AG10803 (cell line): ENCODE measurements around the gene CHCHD4.
A peak's percentile ranks its signal among the peaks of the same experiment; 100 is the strongest.

ENCODE experiments used
- DNase-seq: peaks from one replicate; pipeline ENCODE4 v3.0.0; 2010; ENCODE audit warnings: low read depth
- H3K4me3 ChIP-seq: 2 replicates; pipeline ENCODE4 v1.5.1; 2011; ENCODE audit warnings: mild to moderate bottlenecking, low read length, control low read depth
- CTCF ChIP-seq: conservative IDR thresholded peaks from 2 replicates; pipeline ENCODE4 v1.5.1; 2011; ENCODE audit warnings: mild to moderate bottlenecking, low read length, control low read depth, inconsistent platforms

The CHCHD4 gene

GRCh38 chr3:14130230-14130629 lies 5.6 kb upstream of the CHCHD4 start:
- DNase-seq, result no peak
- TF ChIP-seq CTCF, result no peak
- H3K4me3 ChIP-seq, result no peak overlapping the region

- TF ChIP-seq CTCF, result no peak
- H3K4me3 ChIP-seq, result no peak overlapping the region
- DNase-seq, result no peak
Measured at GRCh38 chr3:14129296-14129695, 4.6 kb upstream of the CHCHD4 start.

DNA sequence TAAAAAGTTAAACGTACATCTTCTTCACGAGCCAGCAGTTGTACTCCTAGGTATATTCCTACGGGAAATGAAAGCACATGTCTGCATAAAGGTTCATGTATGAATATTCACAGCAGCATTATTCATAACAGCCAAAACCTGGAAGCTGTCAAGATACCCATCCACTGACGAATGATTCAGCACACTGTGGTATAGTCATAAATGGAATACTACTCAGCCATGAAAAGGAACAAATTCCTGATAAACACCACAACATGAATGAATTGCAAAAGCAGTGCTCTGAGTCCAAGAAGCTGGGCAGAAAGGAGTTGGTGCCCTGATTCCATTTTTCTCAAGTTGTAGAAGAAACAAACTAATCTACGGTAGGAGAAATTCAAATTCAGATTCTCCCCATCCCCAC lies 4.1 kb upstream of the CHCHD4 start:
- DNase-seq, result no peak
- TF ChIP-seq CTCF, result no peak
- H3K4me3 ChIP-seq, result no peak overlapping the region

GRCh38 chr3:14127516-14128161 lies 3.0 kb upstream of the CHCHD4 start:
- DNase-seq, result no peak
- TF ChIP-seq CTCF, result no peak
- H3K4me3 ChIP-seq, result no peak overlapping the region; the same call in 1 of the 2 replicates

- no peak for TF ChIP-seq CTCF
- peak overlapping the region; percentile 99 for H3K4me3 ChIP-seq
- no peak for DNase-seq
Measured at GRCh38 chr3:14126887-14127505, 2.3 kb upstream of the CHCHD4 start.

GRCh38 chr3:14126017-14126886 lies 1.6 kb upstream of the CHCHD4 start:
- no peak for TF ChIP-seq CTCF
- peak overlapping the region; percentile 99 for H3K4me3 ChIP-seq
- no peak for DNase-seq
